Endodermal cell (in vitro differentiated cells): ENCODE measurements around the gene BCL2L2. TPM values are rescaled to one million over a fixed set of nuclear protein-coding genes. Genes with fewer than 3 reads are reported as not detected.
"Not testable (repeated sequence)": the region's sequence is repeated elsewhere in the genome, so short reads cannot be mapped to it uniquely, and the experiment has no call there.

ENCODE experiments used
- DNase-seq: peaks from one replicate; pipeline ENCODE4 v3.0.0-alpha.2; 2017
- H3K27ac ChIP-seq: 2 replicates; pipeline ENCODE4 v1.5.1; 2013; ENCODE audit warnings: mild to moderate bottlenecking, low read depth, low read length, moderate library complexity
- H3K27me3 ChIP-seq: 2 replicates; pipeline ENCODE4 v1.6.1; 2013; ENCODE audit warnings: mild to moderate bottlenecking, low read length, moderate library complexity; ENCODE audit not compliant: insufficient read depth, control insufficient read depth, poor library complexity, severe bottlenecking
- H3K36me3 ChIP-seq: 2 replicates; pipeline ENCODE4 v1.7.0; 2013; ENCODE audit warnings: mild to moderate bottlenecking, low read length, moderate library complexity; ENCODE audit not compliant: control insufficient read depth, insufficient read depth
- H3K4me1 ChIP-seq: one replicate; pipeline ENCODE4 v1.7.0; 2013; ENCODE audit warnings: low read length; ENCODE audit not compliant: control insufficient read depth, insufficient read depth
- H3K4me3 ChIP-seq: 2 replicates; pipeline ENCODE4 v1.5.1; 2013; ENCODE audit warnings: mild to moderate bottlenecking, low read length, moderate library complexity
- H3K9ac ChIP-seq: 2 replicates; pipeline ENCODE4 v1.6.1; 2013; ENCODE audit warnings: mild to moderate bottlenecking, low read length, moderate library complexity; ENCODE audit not compliant: poor library complexity, severe bottlenecking; ENCODE audit errors: extremely low read depth
- H3K9me3 ChIP-seq: 2 replicates; pipeline ENCODE4 v1.6.1; 2013; ENCODE audit warnings: mild to moderate bottlenecking, low read length, moderate library complexity; ENCODE audit not compliant: control insufficient read depth
- H3K27ac Mint-ChIP-seq: 2 replicates; pipeline ENCODE4 v1.8.0; 2020; ENCODE audit warnings: mixed read lengths
- H3K27me3 Mint-ChIP-seq: 2 replicates; pipeline ENCODE4 v1.8.0; 2021; ENCODE audit warnings: mild to moderate bottlenecking, mixed read lengths; ENCODE audit not compliant: insufficient read depth
- H3K36me3 Mint-ChIP-seq: 2 replicates; pipeline ENCODE4 v1.8.0; 2020; ENCODE audit warnings: low read depth, mixed read lengths
- H3K4me1 Mint-ChIP-seq: 2 replicates; pipeline ENCODE4 v1.8.0; 2020; ENCODE audit warnings: mixed read lengths
- H3K4me3 Mint-ChIP-seq: 2 replicates; pipeline ENCODE4 v1.8.0; 2020; ENCODE audit warnings: mild to moderate bottlenecking, moderate library complexity, mixed read lengths
- H3K9me3 Mint-ChIP-seq: 2 replicates; pipeline ENCODE4 v1.8.0; 2020; ENCODE audit warnings: mild to moderate bottlenecking, mixed read lengths
- WGBS, 2 experiments: methylation state at CpG; one replicate each; pipeline versions ENCODE4 v1.1.5 to v1.1.7; 2013; ENCODE audit warnings: missing lambda C conversion rate in 2 of 2, mixed read lengths in 1 of 2; ENCODE audit not compliant: insufficient coverage in 1 of 2, insufficient read length in 1 of 2; 5-methylcytosine and 5-hydroxymethylcytosine counted together
- long read RNA-seq, 4 experiments: library from polyadenylated mRNA in 2 of 4; library from RNA in 1 of 4; library from capped mRNA in 1 of 4; stranded (forward) in 3 of 4; unstranded in 1 of 4; transcript quantifications; one replicate each; pipeline ENCODE4 v2.0.0, GENCODE V29; 2020 to 2021; ENCODE audit warnings: inconsistent platforms in 1 of 4
- polyA plus RNA-seq, 2 experiments: library from polyadenylated mRNA; stranded (reverse); fragments of 50-300 nt; gene quantifications; one replicate each; pipeline ENCODE4 v1.2.3, GENCODE V29; 2013
- total RNA-seq, 2 donors: library from RNA; stranded (reverse); fragmentation: NEBNext Ultra II Directional in 1 of 2; extraction: Animal tissue kit (Norgen Biotek cat#: 25700) in 1 of 2; gene quantifications; 2 replicates in 1 of 2; 3 replicates in 1 of 2; pipeline ENCODE4 v1.2.1, GENCODE V29; 2021
- TF ChIP-seq, protein P1 (sequence below): fragments of 200-600 bp; sonication (generic); conservative IDR thresholded peaks from 2 replicates; pipeline ENCODE4 v1.5.0; 2021; ENCODE audit warnings: antibody characterized with exemption, mild to moderate bottlenecking

Gene BCL2L2, protein sequence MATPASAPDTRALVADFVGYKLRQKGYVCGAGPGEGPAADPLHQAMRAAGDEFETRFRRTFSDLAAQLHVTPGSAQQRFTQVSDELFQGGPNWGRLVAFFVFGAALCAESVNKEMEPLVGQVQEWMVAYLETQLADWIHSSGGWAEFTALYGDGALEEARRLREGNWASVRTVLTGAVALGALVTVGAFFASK
- total RNA-seq: 10 to 100 TPM; 21.9 to 29.5 TPM
- 20.2 TPM for polyA plus RNA-seq (2013, experiment 1 of 2)
- 15.5 TPM for polyA plus RNA-seq (2013, experiment 2 of 2)
- long read RNA-seq, experiment 1, partial matches to known transcripts: 0 of 2 reads
- long read RNA-seq, experiment 1, other reads (novel, unspliced or antisense): 1 of 2 reads
- long read RNA-seq, experiment 2, partial matches to known transcripts: 3 of 7 reads
- long read RNA-seq, experiment 2, other reads (novel, unspliced or antisense): 0 of 7 reads
- long read RNA-seq, experiment 3, transcript BCL2L2-201 (4 exons, 3,605 nt): major isoform, 7 of 9 reads
- long read RNA-seq, experiment 3, partial matches to known transcripts: 1 of 9 reads
- long read RNA-seq, experiment 3, other reads (novel, unspliced or antisense): 1 of 9 reads
- long read RNA-seq, experiment 4, partial matches to known transcripts: 0 of 1 reads
- long read RNA-seq, experiment 4, other reads (novel, unspliced or antisense): 1 of 1 reads

DNA sequence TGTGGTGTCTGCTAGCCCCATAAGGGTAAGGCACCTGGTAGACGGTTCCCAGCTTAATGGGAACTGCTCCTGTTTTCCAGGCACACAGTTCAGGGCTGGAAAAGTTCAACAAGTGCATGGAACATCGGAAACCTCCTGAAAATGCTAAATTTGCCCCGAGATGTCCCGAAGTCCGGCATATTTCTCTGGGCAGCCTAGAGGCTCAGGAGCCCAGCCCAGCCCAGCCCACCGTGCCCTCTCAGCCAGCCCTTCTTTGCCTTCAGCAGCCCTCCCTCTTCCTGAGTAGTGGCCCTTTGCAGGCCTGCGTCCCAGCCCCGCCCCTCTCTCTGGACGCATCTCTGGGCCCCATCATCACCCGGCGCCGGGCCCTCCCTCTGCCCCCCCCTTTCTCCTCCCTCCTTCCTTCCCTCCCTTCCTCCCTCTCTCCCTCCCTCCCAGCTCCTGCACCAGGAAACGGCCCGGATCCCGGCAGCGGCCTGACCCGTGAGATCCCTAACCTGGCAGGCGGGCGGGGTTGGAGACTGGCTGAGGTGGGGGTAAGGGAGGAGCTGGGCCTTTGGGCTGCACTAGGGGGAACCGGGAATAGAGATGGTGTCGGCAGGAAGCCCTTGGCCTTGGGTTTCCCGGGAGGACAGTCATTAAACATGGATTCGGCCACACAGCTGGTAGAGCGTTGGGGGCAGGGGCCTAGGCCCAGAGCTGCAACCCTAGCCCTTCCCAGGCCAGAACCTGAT is at the start of gene BCL2L2:
BCL2L2 (plus strand) TSS at position 422 of the 734 bp plus-strand sequence. CDS start 935 bp downstream, outside the sequence.
- Histone ChIP-seq H3K27me3 (peaks cover 5% of the 10 kb centered on the region), H3K36me3 (peaks cover 34% of the 10 kb centered on the region), H3K9me3 (no peaks in the 10 kb centered on the region), H3K27ac (peak within 1 kb of the TSS; percentile 55), H3K4me1 (peaks cover 4% of the 10 kb centered on the region), H3K4me3 (peak within 1 kb of the TSS; percentile 97), H3K9ac (peak within 1 kb of the TSS; percentile 87)
- Mint-ChIP-seq H3K4me3 (peak within 1 kb of the TSS; percentile 92), H3K27ac (peak within 1 kb of the TSS; percentile 97), H3K36me3 (peaks cover 33% of the 10 kb centered on the region), H3K9me3 (no peaks in the 10 kb centered on the region), H3K4me1 (peaks cover 15% of the 10 kb centered on the region), H3K27me3 (peaks cover 13% of the 10 kb centered on the region)
- DNase-seq: peak; percentile 97
- WGBS, 2 experiments: 1 to 8% methylated on average over 5 to 24 of the region's 24 CpGs
- TF ChIP-seq, protein P1, sequence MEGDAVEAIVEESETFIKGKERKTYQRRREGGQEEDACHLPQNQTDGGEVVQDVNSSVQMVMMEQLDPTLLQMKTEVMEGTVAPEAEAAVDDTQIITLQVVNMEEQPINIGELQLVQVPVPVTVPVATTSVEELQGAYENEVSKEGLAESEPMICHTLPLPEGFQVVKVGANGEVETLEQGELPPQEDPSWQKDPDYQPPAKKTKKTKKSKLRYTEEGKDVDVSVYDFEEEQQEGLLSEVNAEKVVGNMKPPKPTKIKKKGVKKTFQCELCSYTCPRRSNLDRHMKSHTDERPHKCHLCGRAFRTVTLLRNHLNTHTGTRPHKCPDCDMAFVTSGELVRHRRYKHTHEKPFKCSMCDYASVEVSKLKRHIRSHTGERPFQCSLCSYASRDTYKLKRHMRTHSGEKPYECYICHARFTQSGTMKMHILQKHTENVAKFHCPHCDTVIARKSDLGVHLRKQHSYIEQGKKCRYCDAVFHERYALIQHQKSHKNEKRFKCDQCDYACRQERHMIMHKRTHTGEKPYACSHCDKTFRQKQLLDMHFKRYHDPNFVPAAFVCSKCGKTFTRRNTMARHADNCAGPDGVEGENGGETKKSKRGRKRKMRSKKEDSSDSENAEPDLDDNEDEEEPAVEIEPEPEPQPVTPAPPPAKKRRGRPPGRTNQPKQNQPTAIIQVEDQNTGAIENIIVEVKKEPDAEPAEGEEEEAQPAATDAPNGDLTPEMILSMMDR: no peak

DNA sequence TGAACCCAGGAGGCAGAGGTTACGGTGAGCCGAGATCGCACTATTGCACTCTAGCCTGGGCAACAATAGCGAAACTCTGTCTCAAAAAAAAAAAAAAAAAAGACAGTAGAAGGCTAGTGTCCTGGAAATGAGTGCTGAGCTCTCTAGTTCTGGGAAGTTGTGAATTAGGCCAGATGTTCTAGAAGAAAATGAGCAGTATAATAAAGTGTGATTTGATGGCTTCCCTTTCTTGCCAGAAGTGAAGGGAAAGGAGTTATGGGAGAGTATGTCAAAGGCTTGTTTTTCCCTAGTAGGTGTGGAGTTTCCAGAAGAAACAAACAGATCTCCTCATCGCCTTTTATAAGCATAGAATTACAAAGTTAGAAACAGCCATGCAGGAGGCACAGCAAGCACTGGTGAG is 48.4 kb upstream of the BCL2L2 start:
- Histone ChIP-seq H3K27ac (no peak overlapping the region), H3K9ac (no peak overlapping the region), H3K27me3 (peaks cover 13% of the 10 kb centered on the region), H3K36me3 (no peaks in the 10 kb centered on the region), H3K4me3 (no peak overlapping the region), H3K4me1 (no peaks in the 10 kb centered on the region), H3K9me3 (no peaks in the 10 kb centered on the region)
- no peak for DNase-seq
- Mint-ChIP-seq H3K27ac (no peak overlapping the region), H3K36me3 (no peaks in the 10 kb centered on the region), H3K27me3 (peaks cover 11% of the 10 kb centered on the region), H3K4me1 (peaks cover 18% of the 10 kb centered on the region), H3K4me3 (no peak overlapping the region), H3K9me3 (no peaks in the 10 kb centered on the region)
- TF ChIP-seq, protein P1: no peak
- WGBS, 2 experiments: 94 to 98% methylated on average over 5 of the region's 5 CpGs

DNA sequence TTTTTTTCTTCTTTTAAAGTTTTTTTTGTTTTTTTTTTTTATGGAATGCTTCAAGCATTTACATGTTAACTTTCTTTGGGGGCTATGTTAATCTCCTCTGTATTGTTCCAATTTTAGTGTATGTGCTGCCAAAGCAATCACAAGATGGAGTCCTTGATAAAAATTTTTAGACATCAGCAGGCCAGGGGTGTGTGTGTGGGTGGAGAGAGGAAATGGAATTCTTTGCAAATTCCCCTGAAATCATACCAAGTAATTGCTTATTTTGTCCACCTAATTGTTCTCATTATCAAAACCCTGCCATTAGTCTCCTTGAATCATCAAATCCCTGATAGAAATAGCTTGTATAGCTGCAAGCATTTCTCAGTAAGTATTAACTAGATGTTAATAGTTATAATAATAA is 47.2 kb upstream of the BCL2L2 start:
- Histone ChIP-seq H3K9me3 (no peaks in the 10 kb centered on the region), H3K27me3 (peaks cover 25% of the 10 kb centered on the region), H3K9ac (no peak overlapping the region), H3K4me1 (no peaks in the 10 kb centered on the region), H3K27ac (no peak overlapping the region), H3K4me3 (no peak overlapping the region), H3K36me3 (no peaks in the 10 kb centered on the region)
- Mint-ChIP-seq H3K9me3 (no peaks in the 10 kb centered on the region), H3K27me3 (peaks cover 19% of the 10 kb centered on the region), H3K4me3 (no peak overlapping the region), H3K4me1 (peaks cover 18% of the 10 kb centered on the region), H3K36me3 (no peaks in the 10 kb centered on the region), H3K27ac (no peak overlapping the region)
- DNase-seq: no peak
- TF ChIP-seq, protein P1: no peak

DNA sequence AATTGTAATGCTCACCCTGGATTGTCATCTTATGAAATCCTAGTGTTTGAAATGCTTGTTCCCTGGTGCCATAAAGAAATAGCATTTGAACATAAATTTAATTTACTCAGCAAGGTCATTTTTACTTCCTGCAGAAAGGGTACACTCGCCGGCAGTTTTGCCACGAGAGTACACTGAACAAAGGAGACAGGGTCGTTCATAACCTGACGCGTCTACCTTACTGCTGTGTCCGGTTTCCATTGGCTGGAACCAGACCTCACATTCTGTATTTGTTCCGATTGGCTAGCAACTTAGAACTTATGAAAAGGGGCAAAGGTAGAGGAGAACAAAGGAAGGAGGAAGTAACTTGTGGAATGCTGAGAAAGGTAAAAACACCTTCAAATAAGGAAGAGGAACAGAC is 45.8 kb upstream of the BCL2L2 start:
- Mint-ChIP-seq H3K4me1 (peaks cover 17% of the 10 kb centered on the region), H3K27ac (peak overlapping the region; percentile 34), H3K27me3 (peaks cover 25% of the 10 kb centered on the region)
- DNase-seq, H3K36me3 ChIP-seq, H3K9ac ChIP-seq, H3K36me3 Mint-ChIP-seq, H3K9me3 ChIP-seq, H3K9me3 Mint-ChIP-seq, H3K27ac ChIP-seq, H3K4me3 Mint-ChIP-seq, H3K4me1 ChIP-seq: not testable (repeated sequence)
- peaks cover 27% of the 10 kb centered on the region for H3K27me3 ChIP-seq
- peak overlapping the region; percentile 24 for H3K4me3 ChIP-seq
- 93 to 95% methylated on average over 8 of the region's 8 CpGs for WGBS, 2 experiments
